H1 (cell line): ENCODE results near the gene EMC1. TPM values are rescaled to one million over a fixed set of nuclear protein-coding genes. Genes with fewer than 3 reads are reported as not detected.
"Not testable (repeated sequence)": the region's sequence is repeated elsewhere in the genome, so short reads cannot be mapped to it uniquely, and the experiment has no call there.

Experiments
- CTCF ChIA-PET: fragments of 300-600 bp; sonication (Branson Sonifier 250); formaldehyde crosslinking; loops from one replicate; lab custom pipeline; 2021; ENCODE audit not compliant: partially characterized antibody; lab: Charles Lee
- POLR2A ChIA-PET: fragments of 300-600 bp; sonication (Branson Sonifier 250); formaldehyde crosslinking; loops from one replicate; lab custom pipeline; 2021; ENCODE audit warnings: inconsistent platforms; ENCODE audit not compliant: partially characterized antibody; lab: Charles Lee
- DNase-seq, 2 experiments: peaks; one replicate each; pipeline versions ENCODE4 v3.0.0 to v3.0.0-alpha.2; 2010 to 2022; ENCODE audit warnings: low spot score in 2 of 2, low read depth in 1 of 2, mixed read lengths in 1 of 2
- FAIRE-seq: peaks from 2 replicates; lab custom pipeline; 2011; peaks lifted over from hg19 to GRCh38; lab: Jason Lieb, UNC
- H2AFZ ChIP-seq: 2 replicates; pipeline ENCODE4 v1.8.1; 2012; ENCODE audit warnings: low read length, inconsistent platforms
- H2AK5ac ChIP-seq: 2 replicates; pipeline ENCODE4 v1.6.1; 2013; ENCODE audit warnings: low read depth, low read length
- H2BK120ac ChIP-seq: replicated peaks from 2 replicates; pipeline ENCODE3; 2013; ENCODE audit warnings: low read depth, low read length, inconsistent platforms
- H2BK12ac ChIP-seq: 2 replicates; pipeline ENCODE4 v1.6.1; 2013; ENCODE audit warnings: low read depth, low read length
- H2BK15ac ChIP-seq: 2 replicates; pipeline ENCODE4 v1.6.1; 2013; ENCODE audit warnings: low read length
- H2BK20ac ChIP-seq: 2 replicates; pipeline ENCODE4 v1.6.1; 2013; ENCODE audit warnings: low read length
- H2BK5ac ChIP-seq: 2 replicates; pipeline ENCODE4 v1.6.1; 2013; ENCODE audit warnings: low read depth, low read length
- H3K14ac ChIP-seq: 2 replicates; pipeline ENCODE4 v1.6.1; 2013; ENCODE audit warnings: inconsistent platforms; ENCODE audit not compliant: insufficient read length
- H3K18ac ChIP-seq: 2 replicates; pipeline ENCODE4 v1.6.1; 2013; ENCODE audit warnings: low read length; ENCODE audit errors: extremely low read depth
- H3K23ac ChIP-seq: 2 replicates; pipeline ENCODE4 v1.6.1; 2013; ENCODE audit warnings: inconsistent platforms; ENCODE audit not compliant: insufficient read length
- H3K23me2 ChIP-seq: 2 replicates; pipeline ENCODE4 v1.6.1; 2013; ENCODE audit warnings: low read depth, low read length
- H3K27ac ChIP-seq: 2 replicates; pipeline ENCODE4 v1.6.1; 2011; ENCODE audit warnings: low read depth, low read length, inconsistent platforms
- H3K27me3 ChIP-seq, 4 experiments: replicated peaks in 1 of 4; 1 replicate in 1 of 4; 2 replicates in 3 of 4; pipeline versions ENCODE4 v1.6.1 to v1.8.1; 2011 to 2013; ENCODE audit warnings: low read length in 3 of 4, mild to moderate bottlenecking in 3 of 4, inconsistent platforms in 2 of 4, mixed read lengths in 2 of 4, moderate library complexity in 1 of 4; ENCODE audit not compliant: control insufficient read depth in 3 of 4, insufficient read depth in 3 of 4; ENCODE audit errors: extremely low read depth in 1 of 4
- H3K36me3 ChIP-seq, 4 experiments: 2 replicates each; pipeline versions ENCODE4 v1.6.1 to v1.8.1; 2011 to 2013; ENCODE audit warnings: mild to moderate bottlenecking in 4 of 4, low read length in 3 of 4, moderate library complexity in 2 of 4, control low read depth in 1 of 4, inconsistent platforms in 1 of 4; ENCODE audit not compliant: insufficient read depth in 4 of 4, control insufficient read depth in 2 of 4
- H3K4ac ChIP-seq: replicated peaks from 2 replicates; pipeline ENCODE3; 2013; ENCODE audit warnings: low read length, low read depth, mixed read lengths, inconsistent platforms; ENCODE audit not compliant: insufficient read length
- H3K4me1 ChIP-seq, 4 experiments: replicated peaks in 1 of 4; 1 replicate in 1 of 4; 2 replicates in 3 of 4; pipeline versions ENCODE4 v1.6.1 to v1.8.1; 2011 to 2013; ENCODE audit warnings: low read length in 3 of 4, inconsistent platforms in 2 of 4, mixed read lengths in 1 of 4; ENCODE audit not compliant: insufficient read depth in 4 of 4, control insufficient read depth in 3 of 4
- H3K4me2 ChIP-seq, 2 experiments: 2 replicates each; pipeline versions ENCODE4 v1.6.1 to v1.8.1; 2011 to 2013; ENCODE audit warnings: low read depth in 2 of 2, low read length in 2 of 2, control low read depth in 1 of 2, inconsistent platforms in 1 of 2, mild to moderate bottlenecking in 1 of 2; ENCODE audit not compliant: insufficient read depth in 1 of 2
- H3K4me3 ChIP-seq, 4 experiments: fragments of 200-600, 300-600 bp in 1 of 4; sonication (generic), shearing (Covaris generic), sonication (Bioruptor Twin) in 1 of 4; 2 replicates each; pipeline versions ENCODE4 v1.5.1 to v1.8.1; 2011 to 2016; ENCODE audit warnings: low read length in 4 of 4, low read depth in 3 of 4, control low read depth in 2 of 4, inconsistent platforms in 2 of 4, mild to moderate bottlenecking in 2 of 4, mixed read lengths in 1 of 4, moderate library complexity in 1 of 4; ENCODE audit not compliant: insufficient read depth in 2 of 4; ENCODE audit errors: extremely low read depth in 1 of 4
- H3K56ac ChIP-seq: replicated peaks from 2 replicates; pipeline ENCODE3; 2013; ENCODE audit warnings: low read depth, mild to moderate bottlenecking, mixed read lengths, low read length, inconsistent platforms; ENCODE audit not compliant: insufficient read length
- H3K79me1 ChIP-seq: 2 replicates; pipeline ENCODE4 v1.6.1; 2013; ENCODE audit warnings: low read depth, low read length, control low read depth
- H3K79me2 ChIP-seq, 2 experiments: 2 replicates each; pipeline versions ENCODE4 v1.6.1 to v1.8.1; 2012 to 2013; ENCODE audit warnings: low read length in 2 of 2, mild to moderate bottlenecking in 2 of 2, inconsistent platforms in 1 of 2; ENCODE audit not compliant: insufficient read depth in 2 of 2, control insufficient read depth in 1 of 2
- H3K9ac ChIP-seq, 4 experiments: replicated peaks in 1 of 4; 1 replicate in 1 of 4; 2 replicates in 3 of 4; pipeline versions ENCODE4 v1.6.1 to v1.8.1; 2011 to 2013; ENCODE audit warnings: low read depth in 3 of 4, low read length in 3 of 4, control low read depth in 2 of 4, mild to moderate bottlenecking in 2 of 4, moderate library complexity in 2 of 4, inconsistent platforms in 1 of 4; ENCODE audit errors: extremely low read depth in 1 of 4
- H3K9me3 ChIP-seq, 2 experiments: 2 replicates each; pipeline versions ENCODE4 v1.6.1 to v1.8.1; 2012 to 2013; ENCODE audit warnings: mild to moderate bottlenecking in 2 of 2, moderate library complexity in 2 of 2, control low read depth in 1 of 2, inconsistent platforms in 1 of 2, low read depth in 1 of 2, low read length in 1 of 2, mixed read lengths in 1 of 2; ENCODE audit not compliant: insufficient read depth in 2 of 2
- H4K20me1 ChIP-seq, 2 experiments: replicated peaks in 1 of 2; 2 replicates each; pipeline versions ENCODE3 to v1.8.1; 2011 to 2013; ENCODE audit warnings: inconsistent platforms in 2 of 2, low read length in 2 of 2, mild to moderate bottlenecking in 1 of 2; ENCODE audit not compliant: insufficient read depth in 2 of 2, control insufficient read depth in 1 of 2
- H4K5ac ChIP-seq: 2 replicates; pipeline ENCODE4 v1.6.1; 2013; ENCODE audit warnings: low read length, low read depth, mixed read lengths, inconsistent platforms; ENCODE audit not compliant: insufficient read length
- H4K8ac ChIP-seq: 2 replicates; pipeline ENCODE4 v1.8.0; 2013; ENCODE audit warnings: mild to moderate bottlenecking, moderate library complexity, low read length, inconsistent platforms; ENCODE audit not compliant: insufficient read depth; ENCODE audit errors: extremely low read depth
- H4K91ac ChIP-seq: replicated peaks from 2 replicates; pipeline ENCODE3; 2013; ENCODE audit warnings: low read length, mixed read lengths, inconsistent platforms; ENCODE audit not compliant: insufficient read length
- ASH2L ChIP-seq: fragments of 200-600, 300-600 bp; sonication (generic); IDR thresholded peaks from one replicate; pipeline ENCODE4 v1.7.1; 2017; ENCODE audit warnings: low read length
- E2F6 ChIP-seq: IDR thresholded peaks from 2 replicates; pipeline ENCODE4 v1.6.1; 2012; ENCODE audit warnings: inconsistent platforms
- EZH2 ChIP-seq: fragments of 200-600 bp; sonication (generic); IDR thresholded peaks from 2 replicates; pipeline ENCODE4 v1.7.1; 2012; ENCODE audit warnings: low read depth, mild to moderate bottlenecking, moderate library complexity, low read length, inconsistent platforms; ENCODE audit not compliant: severe bottlenecking
- KDM4A ChIP-seq: IDR thresholded peaks from one replicate; pipeline ENCODE4 v1.7.1; 2012; ENCODE audit warnings: low read depth, mild to moderate bottlenecking, moderate library complexity, low read length, inconsistent platforms; ENCODE audit not compliant: severe bottlenecking
- MAX ChIP-seq: IDR thresholded peaks from 2 replicates; pipeline ENCODE4 v1.6.1; 2012; ENCODE audit warnings: inconsistent platforms
- SUZ12 ChIP-seq: fragments of 200-600 bp; sonication (generic); IDR thresholded peaks from 2 replicates; pipeline ENCODE4 v1.6.1; 2012; ENCODE audit warnings: mild to moderate bottlenecking, inconsistent platforms, low read length, moderate library complexity, mixed read lengths
- WGBS, 2 experiments: shearing (Covaris generic) in 1 of 2; methylation state at CpG; one replicate each; pipeline versions ENCODE4 v1.1.6 to v1.1.7; 2013 to 2015; ENCODE audit warnings: low lambda C conversion rate in 2 of 2, mixed read lengths in 2 of 2, inconsistent platforms in 1 of 2, low coverage in 1 of 2, missing lambda C conversion rate in 1 of 2; ENCODE audit not compliant: insufficient replicate concordance in 2 of 2, insufficient coverage in 1 of 2, insufficient read length in 1 of 2; ENCODE audit errors: extremely low coverage in 1 of 2, missing lambda C conversion rate in 1 of 2; 5-methylcytosine and 5-hydroxymethylcytosine counted together
- polyA plus RNA-seq, 7 experiments: library from polyadenylated mRNA; depleted of rRNA in 3 of 7; stranded (reverse) in 5 of 7; unstranded in 2 of 7; fragments of >200 nt in 5 of 7; fragments of 200-250 nt in 2 of 7; gene quantifications; 1 replicate in 5 of 7; 2 replicates in 1 of 7; 4 replicates in 1 of 7; pipeline versions ENCODE4 v1.2.1 to v1.2.3, GENCODE V29; 2011 to 2013; ENCODE audit warnings: missing spikeins in 2 of 7, mixed read lengths in 2 of 7
- total RNA-seq: library from RNA; stranded (reverse); fragmentation: NEBNext Ultra II Directional; extraction: Animal tissue kit (Norgen Biotek cat#: 25700); gene quantifications from 2 replicates; pipeline ENCODE4 v1.2.1, GENCODE V29; 2021

Gene EMC1
- total and polyA plus RNA-seq, 2 of the 8 experiments (the other 6 are each of a cell fraction or from before 2014, with no cell fraction given), result 51.0 to 53.5 TPM

GRCh38 chr1:19288324-19289241, 37.3 kb upstream of the EMC1 start, which contains the start of gene AKR7A3:
Gene AKR7A3 (minus strand): TSS chr1:19288770. CDS start chr1:19288709, 61 bp downstream.
- ChIA-PET POLR2A (interaction anchor here (0.6 to 1.8 kb wide), 8 partner anchors 9 to 37 kb away, joined by 3 to 7 read pairs (median 3); partner anchors contain the start of genes EMC1 and MRTO4), CTCF (interaction anchor here (0.6 to 1.3 kb wide), 3 partner anchors 25 to 615 kb away, joined by 3 read pairs; no protein-coding TSS in a partner anchor)
- 25% methylated on average over 61 of the region's 82 CpGs; no CpG with 5 or more reads in 1 of the 2 experiments for WGBS, 2 experiments
- not testable (repeated sequence) for H3K23ac ChIP-seq, H2BK5ac ChIP-seq, H3K18ac ChIP-seq, H3K14ac ChIP-seq, H3K56ac ChIP-seq, FAIRE-seq, H3K36me3 ChIP-seq, H2BK15ac ChIP-seq, H3K4me1 ChIP-seq, H2BK20ac ChIP-seq, H4K20me1 ChIP-seq, H2AK5ac ChIP-seq, H3K9me3 ChIP-seq, H2BK120ac ChIP-seq, H3K27ac ChIP-seq, H3K4ac ChIP-seq, H3K9ac ChIP-seq, H4K5ac ChIP-seq, H3K79me2 ChIP-seq, H3K79me1 ChIP-seq, H4K91ac ChIP-seq, H3K23me2 ChIP-seq
- Histone ChIP-seq H3K4me3 (peak within 1 kb of the TSS; percentile 31 to 64 (median 51); a peak in 7 of 8 replicates), H2AFZ (peak within 1 kb of the TSS; percentile 85; the same call in 1 of the 2 replicates), H2BK12ac (0 out of 2 replicates have a peak within 1 kb of the TSS, but pooled peaks have one; percentile 3), H3K4me2 (peak within 1 kb of the TSS; percentile 64 to 97), H3K27me3 (peaks cover 8 to 26% (median 20%) of the 10 kb centered on the region in 4 experiments), H4K8ac (peak within 1 kb of the TSS; percentile 28; the same call in 1 of the 2 replicates)
- DNase-seq, result peak in 1 of 2 experiments; percentile 76
- TF ChIP-seq E2F6 (peak; percentile 77), ASH2L (peak; percentile 37), EZH2 (peak; percentile 58), MAX (peak; percentile 55), KDM4A (peak; percentile 69), SUZ12 (peak; percentile 48; the same call in 1 of the 2 replicates)
